GM21786 (cell line): Measurements from ENCODE around the gene FYN.

Source experiments
- ATAC-seq: cut with Tn5 transposase; IDR thresholded peaks from one replicate; pipeline ENCODE4 v1.9.1; 2021; ENCODE audit not compliant: unreplicated experiment

Gene FYN

DNA sequence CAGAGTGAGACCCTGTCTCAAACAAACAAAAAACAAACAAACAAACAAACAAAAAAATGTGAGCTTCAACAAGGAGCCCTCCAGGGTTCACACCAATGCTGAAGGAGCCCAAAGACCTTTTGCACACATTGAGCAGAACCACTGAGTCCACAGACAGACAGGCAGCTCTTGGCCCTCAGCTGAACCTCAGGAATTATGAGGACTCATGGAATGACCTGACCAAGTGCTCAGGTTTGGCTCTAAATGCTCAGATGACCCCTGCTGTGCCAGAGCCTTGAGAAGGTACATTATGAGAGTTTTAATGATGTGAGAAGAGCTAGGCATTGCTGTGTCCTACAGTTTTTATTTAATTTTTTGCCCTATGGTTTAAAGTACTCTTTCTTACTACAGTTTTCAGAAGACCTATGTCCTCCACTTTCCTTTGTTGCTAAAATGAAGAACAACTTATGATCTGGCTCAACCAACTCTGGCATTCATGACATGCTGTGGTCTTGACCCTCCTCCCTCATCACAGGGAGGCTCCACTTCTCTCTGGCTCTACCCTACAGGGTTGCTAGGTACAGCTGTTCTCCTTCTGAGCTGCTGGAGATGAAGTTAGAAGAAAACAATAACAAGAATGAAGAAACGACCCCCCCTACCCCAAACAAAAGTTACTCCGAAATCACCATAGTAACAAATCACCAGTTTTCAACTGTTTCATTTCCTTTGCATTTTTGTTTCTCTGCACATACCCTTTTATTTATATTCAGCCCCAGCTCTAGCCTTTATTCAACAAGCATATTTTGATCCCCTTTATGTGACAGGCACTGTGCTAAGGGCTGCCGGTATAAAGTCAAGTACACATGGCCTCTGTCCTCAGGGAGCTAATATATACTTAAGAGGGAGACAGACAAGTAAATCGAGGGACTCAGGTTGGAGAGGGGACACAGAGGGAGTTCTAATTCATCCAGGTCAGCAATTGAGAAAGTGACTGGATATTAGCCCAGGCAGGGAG, 138.9 kb downstream of the FYN start:
- no peak for ATAC-seq

DNA sequence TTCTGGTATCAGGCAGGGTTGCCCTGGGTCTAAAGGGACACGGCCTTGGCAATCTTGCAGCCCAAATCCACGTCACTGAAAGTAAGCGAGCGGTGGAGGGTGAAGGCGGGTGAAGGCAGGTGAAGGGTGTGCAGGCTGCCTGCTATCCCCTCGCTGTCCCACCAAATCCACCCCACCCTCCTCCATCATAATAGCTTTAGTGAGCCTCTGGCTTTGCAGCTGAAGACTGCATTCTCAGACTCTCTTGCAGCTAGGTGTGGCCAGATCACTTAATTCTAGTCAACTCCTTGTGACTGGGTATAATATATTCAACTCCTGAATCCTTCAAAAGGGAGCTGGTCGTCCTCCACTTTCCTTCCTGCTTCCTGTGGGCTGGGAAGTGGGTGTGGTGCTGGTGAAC, 140.9 kb downstream of the FYN start:
- ATAC-seq: no peak

DNA sequence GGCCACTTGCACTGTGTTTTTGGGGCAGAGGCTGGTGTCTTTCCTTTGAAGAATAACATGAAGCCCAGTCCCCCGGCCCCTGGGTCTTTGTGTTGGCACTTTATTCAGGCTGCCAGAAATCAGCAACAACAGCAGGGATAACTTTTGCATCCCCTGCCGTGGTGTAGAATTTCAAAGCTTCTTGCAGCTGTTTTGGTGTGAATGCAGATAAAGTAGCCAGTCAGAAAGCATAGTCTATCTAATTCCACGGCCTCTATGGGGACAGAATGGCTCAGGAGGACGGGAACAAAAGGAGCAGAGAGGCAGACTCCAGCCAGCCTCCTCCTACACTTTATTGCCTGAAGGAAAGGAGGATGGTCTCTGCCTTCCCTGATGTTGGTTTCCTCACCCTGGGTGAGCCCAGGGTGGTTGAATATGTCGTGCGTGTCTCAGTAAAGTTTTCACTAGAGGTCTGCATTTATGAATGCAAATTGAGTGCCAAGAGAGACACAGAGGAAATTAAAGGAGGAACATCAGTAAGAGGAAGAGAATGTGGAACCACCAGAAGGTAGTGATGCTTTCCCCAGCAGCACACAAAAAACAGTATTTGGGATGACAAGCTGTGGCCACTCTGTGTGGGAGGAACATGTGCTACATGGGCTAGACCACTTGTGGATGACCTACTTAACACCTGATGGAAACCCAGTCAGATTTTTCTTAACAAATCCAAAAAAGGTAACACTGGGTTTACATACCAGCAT, 141.6 kb downstream of the FYN start:
- no peak for ATAC-seq

DNA sequence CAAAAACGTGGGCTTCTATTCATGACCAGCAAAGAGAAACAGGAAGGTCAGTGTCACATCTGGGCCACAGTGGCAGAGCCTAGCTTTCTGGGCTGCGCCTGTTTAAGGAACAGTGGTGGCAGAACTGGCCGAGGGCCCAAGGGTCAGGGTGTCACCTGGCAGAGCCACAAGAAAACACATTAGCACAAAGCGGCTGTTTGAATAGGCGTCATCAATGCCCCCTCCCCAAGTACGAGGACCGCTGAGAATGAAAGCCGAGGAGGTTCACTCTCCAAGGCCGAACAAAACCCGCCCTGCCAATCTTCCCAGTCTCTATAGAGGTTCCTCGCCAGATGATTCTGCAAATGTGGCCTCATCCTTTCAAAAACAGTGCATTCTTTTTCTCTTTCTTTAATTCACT, 142.4 kb downstream of the FYN start:
- ATAC-seq: no peak

DNA sequence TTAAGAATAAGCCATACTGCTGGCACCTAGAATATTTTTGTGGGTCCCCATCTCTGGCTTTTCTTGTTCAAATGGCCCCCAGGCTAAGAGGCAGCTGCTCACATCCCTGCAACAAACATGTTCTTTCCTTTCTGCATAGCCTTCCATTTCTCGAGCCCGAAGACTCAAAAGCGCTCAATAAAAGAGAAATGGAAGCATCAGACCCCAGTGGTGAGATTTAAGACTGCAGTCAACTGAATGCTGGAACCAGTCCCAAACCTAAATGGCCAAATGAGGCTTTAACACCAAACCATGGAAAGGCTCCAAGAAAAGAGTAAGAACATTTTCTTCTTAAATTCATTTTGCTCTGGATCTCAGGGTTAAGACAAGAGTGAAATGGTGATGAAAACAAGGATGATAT, 145.4 kb downstream of the FYN start:
- no peak for ATAC-seq

DNA sequence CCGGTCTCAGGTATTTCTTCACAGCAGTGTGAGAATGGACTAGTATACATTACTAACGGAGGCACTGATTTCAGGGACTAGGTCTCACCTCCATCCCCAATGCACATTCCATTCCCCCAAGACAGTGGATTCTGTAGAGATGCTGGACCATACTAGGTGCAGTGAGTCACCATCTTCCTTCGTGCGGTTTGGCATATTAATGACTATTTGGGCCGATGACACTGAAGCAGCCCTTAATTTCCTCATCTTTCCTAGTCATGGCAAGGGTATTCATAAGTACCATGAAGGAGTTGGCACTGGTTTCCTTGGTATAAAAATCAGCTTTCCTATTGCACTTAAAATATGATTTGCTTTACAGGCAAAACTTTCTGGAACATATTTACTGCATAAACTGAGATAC, 146.2 kb downstream of the FYN start:
- no peak for ATAC-seq

DNA sequence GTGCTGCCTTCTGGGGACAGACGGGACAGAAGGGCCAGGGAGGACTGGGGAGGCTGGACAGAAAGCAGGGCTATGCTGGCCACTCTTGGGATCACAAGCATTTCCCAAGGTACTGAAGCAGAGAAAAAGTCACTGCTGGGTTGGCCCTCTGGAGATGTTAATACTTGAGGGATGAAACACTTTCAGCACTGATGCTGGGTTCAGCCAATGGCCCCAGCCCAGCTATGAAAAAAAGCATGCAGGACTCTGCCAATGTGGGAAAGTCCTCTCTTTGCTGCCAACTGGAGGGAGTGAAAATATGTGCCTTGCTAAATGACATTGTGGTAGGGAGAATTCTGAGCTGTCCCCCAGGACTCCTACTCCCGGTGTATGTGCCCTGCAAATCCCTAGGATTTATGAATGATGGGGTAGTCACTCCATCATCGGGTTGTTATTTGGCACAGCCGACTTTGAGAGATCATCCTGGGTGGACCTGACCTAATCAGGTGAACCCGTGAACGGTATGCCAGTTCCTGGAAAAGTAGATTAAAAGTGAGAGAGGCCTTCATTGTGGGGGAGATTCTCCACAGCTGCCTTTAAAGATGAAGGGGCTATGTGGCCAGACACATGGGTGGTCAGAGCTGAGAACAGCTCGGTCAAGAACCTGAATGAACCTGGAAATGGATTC, 147.7 kb downstream of the FYN start:
- no peak for ATAC-seq

DNA sequence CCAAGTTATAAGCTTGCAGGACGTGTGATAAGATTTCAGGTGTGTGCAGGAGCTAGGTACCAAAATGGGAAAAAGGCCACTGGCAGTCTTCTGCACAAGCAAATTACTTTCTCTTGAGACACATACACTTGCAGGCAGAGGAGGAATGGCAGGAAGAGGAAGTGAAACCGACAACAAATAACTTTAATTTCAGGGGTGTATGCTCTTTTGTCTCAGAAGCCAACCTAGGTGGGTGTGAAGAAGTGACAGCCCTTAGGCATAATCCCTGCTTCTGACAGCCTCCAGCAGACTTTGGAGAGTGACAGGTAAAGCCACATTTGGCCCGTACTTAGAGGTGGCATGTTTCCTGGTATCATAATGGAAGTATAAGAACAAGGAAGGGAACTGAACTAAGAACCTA, 148.7 kb downstream of the FYN start:
- peak; percentile 100 for ATAC-seq

DNA sequence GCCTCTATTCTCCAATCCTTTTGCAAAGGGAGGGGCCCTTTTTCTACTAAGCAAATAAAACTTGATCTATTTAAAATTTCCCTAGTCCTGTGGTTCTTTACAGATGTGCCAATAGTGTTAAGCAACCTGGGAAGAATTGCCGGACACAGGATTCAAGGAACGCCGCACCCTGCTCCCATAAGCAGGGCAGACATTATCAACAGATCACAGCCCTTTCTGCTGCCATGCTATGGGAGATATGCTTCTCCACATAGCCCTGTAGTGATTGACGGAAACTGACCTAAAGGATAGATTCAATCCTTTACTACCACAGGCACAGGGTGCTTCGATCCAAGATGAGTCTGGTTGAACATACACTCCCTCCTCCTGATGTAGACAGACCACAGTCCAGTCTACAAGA, 149.2 kb downstream of the FYN start:
- ATAC-seq: peak; percentile 13

DNA sequence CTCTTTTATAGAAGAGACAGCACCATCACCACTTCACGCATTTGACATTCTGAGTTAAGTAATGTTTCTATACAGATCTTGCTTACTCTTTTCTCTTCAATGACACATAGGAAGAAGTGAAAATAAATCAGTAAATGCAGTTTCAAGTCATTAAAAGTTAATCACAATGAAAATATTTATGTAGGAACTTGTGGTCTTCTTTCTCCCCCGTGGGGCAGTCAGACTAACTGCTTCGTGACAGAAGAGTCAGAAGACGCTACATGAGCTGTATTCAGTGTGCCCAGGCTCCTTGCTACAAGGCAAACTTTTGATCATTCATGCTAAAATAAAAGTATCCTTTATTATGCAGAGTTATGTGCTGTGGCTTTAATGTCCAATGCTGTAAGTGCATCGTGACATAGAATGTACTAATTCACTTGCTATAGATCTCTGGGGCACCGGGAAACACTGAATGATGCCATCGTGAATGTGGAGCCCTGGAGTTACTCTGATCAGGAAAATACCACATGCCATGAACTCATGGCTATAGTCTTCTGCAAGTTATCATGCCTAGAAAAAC, 149.8 kb downstream of the FYN start:
- no peak for ATAC-seq

DNA sequence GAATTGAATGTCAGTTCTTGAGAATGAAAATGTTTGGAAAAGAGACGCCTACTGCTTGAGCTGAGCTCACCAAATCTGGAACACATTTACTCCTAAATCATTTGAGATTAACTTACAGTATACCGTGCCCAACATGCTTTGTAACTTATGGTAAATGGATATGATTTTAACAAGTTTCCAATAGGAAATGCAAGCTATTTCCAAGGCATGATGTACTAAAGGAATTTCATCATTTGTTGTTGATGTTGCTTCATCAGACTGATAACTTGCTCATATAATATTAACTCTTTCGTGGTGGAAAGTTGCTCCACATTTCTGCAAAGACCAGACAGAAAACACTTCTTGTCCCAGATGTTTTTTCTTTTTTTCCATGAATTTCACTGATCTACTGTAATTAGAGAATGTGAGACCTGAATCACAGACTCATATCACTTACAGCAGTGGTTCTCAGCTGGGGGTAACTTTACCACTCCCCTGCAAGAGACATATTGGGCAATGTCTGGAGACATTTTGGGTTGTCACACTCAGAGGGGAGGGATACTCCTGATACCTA, 151.0 kb downstream of the FYN start:
- no peak for ATAC-seq

DNA sequence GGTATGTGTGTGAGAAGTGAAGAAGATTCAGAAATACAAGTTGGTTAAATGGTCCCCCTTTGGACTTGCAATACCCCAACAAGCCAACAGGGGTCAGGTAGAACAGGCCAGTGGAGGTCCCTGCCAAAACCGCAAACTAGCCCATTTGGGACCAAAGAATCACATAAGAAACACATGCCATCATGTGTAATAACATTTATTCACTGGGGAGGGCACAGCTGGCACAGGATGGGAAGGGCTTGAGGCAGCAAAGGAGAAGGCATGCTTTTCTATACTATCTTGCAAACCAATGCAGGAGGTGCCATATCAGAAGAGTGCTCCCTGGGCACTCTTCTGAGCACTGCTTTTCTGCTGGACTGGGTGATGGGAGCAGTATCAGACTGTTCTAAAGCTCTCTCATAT, 151.5 kb downstream of the FYN start:
- ATAC-seq: no peak

DNA sequence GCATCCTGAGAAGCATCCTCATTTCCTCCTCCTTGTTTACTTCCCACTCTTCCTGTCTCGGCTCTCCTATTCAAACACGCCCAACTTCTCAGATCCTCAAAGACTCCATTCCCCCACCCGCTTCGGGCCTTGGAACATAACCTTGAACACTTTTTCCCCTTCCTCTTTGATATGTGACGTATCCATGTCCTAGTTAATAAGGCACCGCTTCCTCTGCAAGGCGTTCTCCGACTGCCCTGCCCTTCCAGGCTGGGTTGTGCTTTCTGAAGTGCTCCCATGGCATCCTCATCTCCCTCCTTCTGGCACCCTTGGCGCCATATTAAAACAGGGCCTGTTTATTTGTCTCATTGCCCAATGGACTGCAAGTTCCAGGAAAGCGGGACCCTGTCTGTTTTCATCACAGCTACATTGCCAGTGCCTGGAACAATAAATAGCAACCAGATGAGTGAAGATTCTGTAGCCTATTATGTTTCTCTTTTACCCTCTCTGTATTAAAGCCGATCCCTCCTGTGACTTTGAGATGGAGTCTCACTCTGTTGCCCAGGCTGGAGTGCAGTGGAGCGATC, 152.2 kb downstream of the FYN start:
- ATAC-seq: no peak

DNA sequence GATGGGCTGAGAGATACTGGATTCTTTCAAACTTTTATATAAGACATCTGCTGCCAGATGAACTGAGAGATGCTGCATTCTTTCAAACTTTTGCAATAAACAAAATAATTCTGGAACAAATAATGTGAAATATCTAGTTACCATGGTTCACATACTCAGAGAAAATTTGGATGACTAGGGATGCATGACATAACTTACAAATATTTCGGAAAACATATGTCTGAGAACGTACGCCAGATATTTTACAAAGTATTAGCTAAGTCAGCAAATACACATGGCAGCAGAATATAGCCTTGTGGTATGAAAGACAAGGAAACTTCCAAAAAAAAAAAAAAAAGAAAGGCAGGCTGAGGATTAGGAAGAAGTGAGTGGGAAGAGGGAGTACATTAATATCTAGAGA, 154.3 kb downstream of the FYN start:
- no peak for ATAC-seq

DNA sequence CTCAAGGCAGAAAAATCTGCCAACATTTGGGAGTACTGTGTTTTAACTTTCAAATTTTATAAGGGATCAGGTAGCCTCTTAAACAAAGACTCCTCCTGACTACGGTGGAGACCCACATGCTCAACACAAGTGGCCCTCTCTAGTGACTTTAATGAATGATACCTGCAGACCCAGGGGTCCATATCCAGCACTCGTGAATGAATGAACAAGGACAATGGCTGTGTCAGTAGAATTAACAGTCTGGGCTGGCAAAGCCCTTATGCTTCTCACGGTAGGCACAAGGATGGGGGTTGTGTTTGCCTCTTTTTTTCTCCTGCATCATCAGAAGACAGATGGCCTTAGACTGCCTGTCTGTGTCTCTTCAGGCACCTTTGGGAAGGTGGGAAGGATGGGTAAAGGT, 154.9 kb downstream of the FYN start:
- ATAC-seq: no peak

DNA sequence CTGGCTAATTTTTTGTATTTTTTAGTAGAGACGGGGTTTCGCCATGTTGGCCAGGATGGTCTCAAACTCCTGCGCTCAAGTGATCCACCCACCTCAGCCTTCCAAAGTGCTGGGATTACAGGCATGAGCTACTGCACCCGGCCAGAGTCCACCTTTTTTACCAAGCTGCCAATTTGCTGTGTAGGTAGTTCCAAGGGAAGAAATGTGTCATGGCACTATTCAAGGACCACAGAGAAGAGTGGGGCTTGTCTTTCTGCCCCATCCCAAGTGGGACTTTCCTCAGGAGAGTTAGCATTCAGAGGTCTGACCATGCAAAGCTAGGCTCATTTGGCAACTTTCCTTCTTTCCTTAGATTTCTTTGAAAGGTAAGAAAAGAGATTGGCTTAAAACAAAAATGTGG, 155.6 kb downstream of the FYN start:
- no peak for ATAC-seq

DNA sequence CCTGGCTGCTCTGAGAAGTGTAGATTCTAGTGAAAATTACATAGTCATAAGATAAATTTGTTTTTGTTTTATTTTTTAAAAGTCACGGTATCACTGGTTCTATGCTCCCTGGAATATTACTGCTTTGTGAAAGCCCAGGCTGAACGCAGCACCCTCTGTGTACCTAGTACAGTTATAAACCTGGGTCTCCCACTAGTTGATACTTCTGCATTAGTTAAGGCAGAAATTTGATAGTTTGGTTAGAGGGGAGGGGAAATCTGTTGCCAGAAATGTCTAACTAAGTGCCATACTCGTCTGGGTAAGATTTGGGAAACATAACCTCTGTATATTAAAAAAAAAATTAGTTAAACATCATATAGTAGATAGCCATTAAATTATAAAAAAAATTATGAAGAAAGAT, 156.9 kb downstream of the FYN start:
- ATAC-seq: no peak

DNA sequence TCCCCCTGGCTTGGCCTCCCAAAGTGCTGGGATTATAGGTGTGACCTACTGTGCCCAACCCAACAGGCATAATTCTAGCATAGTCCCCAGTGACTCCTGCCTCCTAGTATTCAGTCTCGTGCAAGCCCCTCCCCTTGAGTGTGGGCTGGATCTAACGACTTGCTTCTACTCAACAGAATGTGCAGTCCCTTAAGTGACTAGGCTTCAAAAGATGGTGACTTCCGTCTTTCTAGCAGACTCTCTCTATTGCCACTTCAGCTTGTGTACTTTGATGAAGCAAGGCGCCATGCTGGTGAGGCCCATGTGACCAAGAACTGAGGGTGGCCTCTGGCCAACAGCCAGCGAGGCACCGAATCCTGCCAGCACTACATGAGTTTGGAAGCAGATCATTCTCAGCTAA, 157.9 kb downstream of the FYN start:
- no peak for ATAC-seq

DNA sequence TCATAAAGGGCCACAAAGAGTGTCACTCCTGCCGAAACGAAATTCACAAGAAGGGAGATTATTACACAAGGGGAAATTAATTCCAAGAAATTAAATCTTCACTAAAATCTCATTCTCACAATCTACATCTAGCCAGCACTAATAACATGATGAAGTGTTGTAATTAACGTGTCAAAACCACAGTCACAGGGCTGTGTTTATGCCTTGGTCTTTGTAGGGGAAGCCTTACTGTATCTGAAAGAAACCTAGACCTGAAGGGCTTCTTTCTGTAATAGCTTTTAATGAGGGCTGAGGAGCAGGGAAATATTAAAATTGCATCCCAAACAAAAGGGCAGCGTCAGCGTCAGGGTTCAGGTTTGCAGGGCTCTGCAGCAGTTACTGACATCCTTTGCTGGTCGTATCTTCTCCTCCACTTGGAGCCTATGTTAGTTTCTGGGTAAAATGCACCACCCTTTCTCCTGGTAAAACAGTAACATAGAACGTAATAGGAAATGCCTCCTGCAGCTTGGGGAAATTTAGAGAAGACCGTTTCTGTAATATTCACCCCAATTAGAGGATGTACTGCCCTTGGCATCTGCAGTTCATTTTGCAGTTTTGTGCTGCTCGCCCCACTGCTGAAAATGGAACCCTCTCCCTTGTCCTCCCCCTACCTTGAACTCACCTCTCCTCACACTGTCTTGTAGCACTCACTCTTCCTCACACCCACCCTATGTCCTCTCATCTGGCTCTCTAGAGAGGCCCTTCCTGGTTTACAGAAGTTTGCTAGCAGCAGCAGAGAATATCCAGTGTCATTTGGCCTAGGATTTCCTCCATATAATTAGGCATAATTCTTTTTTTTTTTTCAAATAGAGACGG, 158.6 kb downstream of the FYN start:
- ATAC-seq: no peak

DNA sequence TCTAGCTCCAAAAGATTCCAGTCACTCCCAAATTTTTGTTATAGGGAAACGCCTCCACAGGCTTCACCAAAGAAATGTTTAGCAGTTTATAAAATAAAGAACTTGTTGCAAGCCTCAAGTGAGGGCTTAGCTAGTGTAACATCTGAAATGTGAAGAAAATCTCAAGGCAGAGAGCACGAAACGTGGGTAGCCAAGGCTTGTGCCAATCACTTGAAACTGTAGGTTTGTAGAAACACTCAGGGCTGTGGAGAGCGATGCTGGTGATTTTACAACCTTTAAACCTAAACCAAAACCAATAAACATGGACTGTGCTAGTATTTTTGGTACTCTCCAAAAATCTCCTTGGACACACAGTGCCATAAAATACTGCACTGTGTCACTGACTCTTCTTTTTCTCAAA, 159.4 kb downstream of the FYN start:
- ATAC-seq: no peak
